Muscle of arm (tissue), 12 donors: ENCODE measurements around the gene LACTB. TPM values are rescaled to one million over a fixed set of nuclear protein-coding genes. Genes with fewer than 3 reads are reported as not detected.
A peak's percentile ranks its signal among the peaks of the same experiment; 100 is the strongest.

Source experiments
- DNase-seq: peaks from one replicate; pipeline ENCODE4 v3.0.0-alpha.2; 2013
- polyA plus RNA-seq, 12 donors: library from polyadenylated mRNA; unstranded; fragments of 120-200 nt; gene quantifications; one replicate each; pipeline ENCODE4 v1.2.1, GENCODE V29; 2013; ENCODE audit not compliant: insufficient read length in 12 of 12

LACTB gene
- polyA plus RNA-seq, 12 donors: 16.2 to 35.3 (median 18.4) TPM; not detected in 1

DNA sequence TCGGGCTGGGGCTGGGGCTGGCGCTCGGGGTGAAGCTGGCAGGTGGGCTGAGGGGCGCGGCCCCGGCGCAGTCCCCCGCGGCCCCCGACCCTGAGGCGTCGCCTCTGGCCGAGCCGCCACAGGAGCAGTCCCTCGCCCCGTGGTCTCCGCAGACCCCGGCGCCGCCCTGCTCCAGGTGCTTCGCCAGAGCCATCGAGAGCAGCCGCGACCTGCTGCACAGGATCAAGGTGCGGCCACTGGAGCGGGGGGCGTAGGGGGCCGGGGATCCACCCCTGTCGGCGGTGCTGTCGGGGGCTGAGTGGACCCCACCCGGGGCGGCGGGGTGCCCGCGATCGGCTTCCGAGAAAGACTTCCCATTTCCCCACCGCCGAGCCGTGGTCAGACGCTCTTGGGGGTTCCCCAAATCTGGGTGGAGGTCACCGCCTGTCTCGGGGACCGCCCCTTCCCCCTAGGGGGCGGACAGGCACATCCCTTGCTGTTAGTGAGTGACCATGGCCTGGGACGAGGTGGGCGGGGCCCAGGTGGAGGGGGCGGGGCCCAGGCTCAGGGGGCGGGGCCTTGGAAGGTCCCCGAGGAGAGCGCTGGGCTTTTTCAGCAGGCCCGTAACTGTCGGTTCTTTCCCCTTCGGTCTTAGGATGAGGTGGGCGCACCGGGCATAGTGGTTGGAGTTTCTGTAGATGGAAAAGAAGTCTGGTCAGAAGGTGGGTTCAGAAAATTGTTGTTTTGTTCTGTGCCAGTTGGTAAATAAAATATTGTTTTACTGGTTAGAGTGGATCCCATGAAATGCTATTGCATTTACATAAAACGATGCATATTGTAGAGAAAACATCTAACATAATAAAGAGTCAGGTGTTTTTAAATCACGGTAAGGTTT is 578 bp downstream of the LACTB start:
- peak; percentile 56 for DNase-seq

- no peak for DNase-seq
Observed at GRCh38 chr15:63124506-63124905, 2.8 kb downstream of the LACTB start.

DNA sequence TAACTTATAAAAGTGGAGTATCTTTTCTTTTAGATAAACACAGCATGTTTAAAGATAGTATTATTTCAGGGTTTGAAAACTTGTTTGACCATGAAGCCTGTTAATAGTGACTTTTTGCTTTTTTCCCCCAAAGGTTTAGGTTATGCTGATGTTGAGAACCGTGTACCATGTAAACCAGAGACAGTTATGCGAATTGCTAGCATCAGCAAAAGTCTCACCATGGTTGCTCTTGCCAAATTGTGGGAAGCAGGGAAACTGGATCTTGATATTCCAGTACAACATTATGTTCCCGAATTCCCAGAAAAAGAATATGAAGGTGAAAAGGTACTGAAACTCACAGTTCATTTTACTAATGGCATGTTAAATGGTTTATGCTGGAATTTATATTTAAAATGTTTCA is 5.1 kb downstream of the LACTB start:
- DNase-seq: no peak

- DNase-seq: no peak
Observed at GRCh38 chr15:63133786-63134185, 12.1 kb downstream of the LACTB start.

GRCh38 chr15:63134245-63134985 is 12.8 kb downstream of the LACTB start:
- DNase-seq: no peak

- DNase-seq: no peak
Observed at GRCh38 chr15:63135281-63135680, 13.6 kb downstream of the LACTB start.

GRCh38 chr15:63135804-63136203 is 14.1 kb downstream of the LACTB start:
- DNase-seq: no peak

GRCh38 chr15:63136742-63137141 is 15.1 kb downstream of the LACTB start:
- no peak for DNase-seq

GRCh38 chr15:63140936-63141335 is 19.3 kb downstream of the LACTB start:
- DNase-seq: no peak

GRCh38 chr15:63145426-63145825 is 23.8 kb downstream of the LACTB start:
- DNase-seq: no peak

GRCh38 chr15:63146684-63147083 is 25.0 kb downstream of the LACTB start:
- no peak for DNase-seq

DNA sequence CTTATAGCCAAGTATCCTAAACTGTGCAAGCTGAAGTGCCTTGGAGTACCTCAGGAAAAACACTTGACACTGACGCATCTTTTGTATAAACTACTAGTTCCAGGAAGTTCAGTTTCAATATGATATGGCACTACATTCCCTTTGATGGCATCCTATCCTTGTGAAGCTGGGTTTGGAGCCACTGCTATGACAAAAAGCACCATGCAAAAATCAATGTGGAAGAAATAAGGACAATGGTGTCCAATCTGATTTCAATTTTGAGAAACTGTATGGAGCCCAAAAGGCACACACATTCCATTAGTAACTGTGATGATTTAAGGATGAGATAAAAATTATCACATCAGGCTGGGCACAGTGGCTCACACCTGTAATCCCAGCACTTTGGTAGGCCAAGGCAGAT is 30.0 kb downstream of the LACTB start:
- DNase-seq: no peak

- DNase-seq: no peak
Observed at GRCh38 chr15:63155486-63155885, 33.8 kb downstream of the LACTB start.

DNA sequence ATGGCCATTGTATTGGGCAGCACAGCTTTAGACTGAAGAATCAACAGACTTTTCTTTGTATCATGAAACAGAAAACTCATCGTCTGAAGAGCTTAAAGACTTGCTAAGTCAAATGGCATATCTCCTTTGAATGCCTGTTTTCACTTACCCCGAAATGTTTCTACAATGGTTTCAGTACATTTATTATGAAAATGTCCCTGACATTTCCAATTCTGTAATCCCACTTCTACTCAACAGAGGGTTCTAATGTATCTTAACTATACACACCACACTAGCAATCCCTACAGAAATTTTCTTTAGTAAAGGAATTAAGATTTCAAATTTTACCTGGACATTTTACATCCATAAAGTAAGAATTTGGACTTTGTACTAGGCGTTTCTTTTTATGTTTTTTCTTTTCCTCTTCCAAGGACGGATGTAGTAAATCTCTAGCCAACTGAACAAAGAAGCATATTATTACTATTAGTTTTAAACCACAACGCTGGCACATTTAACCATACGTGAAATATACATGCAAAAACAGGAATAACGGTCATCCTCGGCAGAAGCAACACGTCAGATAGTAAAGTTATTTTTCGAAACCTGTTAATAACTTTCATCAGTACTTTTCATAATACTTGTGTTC is 34.5 kb downstream of the LACTB start:
- DNase-seq: no peak

- DNase-seq: peak; percentile 54
Observed at GRCh38 chr15:63156755-63157117, 35.1 kb downstream of the LACTB start.

- DNase-seq: peak; percentile 94
Observed at GRCh38 chr15:63157118-63157843, 35.6 kb downstream of the LACTB start, which contains the start of gene RPS27L. RPS27L (minus strand) TSS chr15:63157477; CDS start chr15:63157405, 72 bp downstream.

GRCh38 chr15:63157891-63158431 is 36.3 kb downstream of the LACTB start:
- peak; percentile 79 for DNase-seq

DNA sequence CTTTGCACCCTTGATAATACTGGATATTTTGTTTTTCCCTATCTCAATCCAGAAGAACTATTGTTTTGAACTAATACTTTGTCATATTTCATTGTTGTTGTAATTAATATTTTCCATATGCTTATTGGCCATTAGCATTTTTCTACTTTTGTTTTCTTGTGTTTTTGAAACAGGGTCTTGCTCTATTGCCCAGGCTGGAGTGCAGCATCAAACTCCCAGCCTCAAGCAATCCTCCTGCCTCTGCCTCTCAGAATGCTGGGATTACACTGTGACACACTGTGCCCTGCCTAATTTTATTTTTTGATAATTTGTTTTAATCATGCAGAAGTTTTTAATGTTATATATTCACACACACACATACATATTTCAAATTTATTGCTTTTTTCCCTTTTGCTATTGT is 39.0 kb downstream of the LACTB start:
- DNase-seq: no peak

GRCh38 chr15:63163217-63163616 is 41.6 kb downstream of the LACTB start:
- no peak for DNase-seq

GRCh38 chr15:63165166-63165859 is 43.7 kb downstream of the LACTB start:
- DNase-seq: no peak

- DNase-seq: no peak
Observed at GRCh38 chr15:63166219-63166618, 44.6 kb downstream of the LACTB start.
